ENCODE measurements around the gene NBL1.

NBL1 gene

DNA sequence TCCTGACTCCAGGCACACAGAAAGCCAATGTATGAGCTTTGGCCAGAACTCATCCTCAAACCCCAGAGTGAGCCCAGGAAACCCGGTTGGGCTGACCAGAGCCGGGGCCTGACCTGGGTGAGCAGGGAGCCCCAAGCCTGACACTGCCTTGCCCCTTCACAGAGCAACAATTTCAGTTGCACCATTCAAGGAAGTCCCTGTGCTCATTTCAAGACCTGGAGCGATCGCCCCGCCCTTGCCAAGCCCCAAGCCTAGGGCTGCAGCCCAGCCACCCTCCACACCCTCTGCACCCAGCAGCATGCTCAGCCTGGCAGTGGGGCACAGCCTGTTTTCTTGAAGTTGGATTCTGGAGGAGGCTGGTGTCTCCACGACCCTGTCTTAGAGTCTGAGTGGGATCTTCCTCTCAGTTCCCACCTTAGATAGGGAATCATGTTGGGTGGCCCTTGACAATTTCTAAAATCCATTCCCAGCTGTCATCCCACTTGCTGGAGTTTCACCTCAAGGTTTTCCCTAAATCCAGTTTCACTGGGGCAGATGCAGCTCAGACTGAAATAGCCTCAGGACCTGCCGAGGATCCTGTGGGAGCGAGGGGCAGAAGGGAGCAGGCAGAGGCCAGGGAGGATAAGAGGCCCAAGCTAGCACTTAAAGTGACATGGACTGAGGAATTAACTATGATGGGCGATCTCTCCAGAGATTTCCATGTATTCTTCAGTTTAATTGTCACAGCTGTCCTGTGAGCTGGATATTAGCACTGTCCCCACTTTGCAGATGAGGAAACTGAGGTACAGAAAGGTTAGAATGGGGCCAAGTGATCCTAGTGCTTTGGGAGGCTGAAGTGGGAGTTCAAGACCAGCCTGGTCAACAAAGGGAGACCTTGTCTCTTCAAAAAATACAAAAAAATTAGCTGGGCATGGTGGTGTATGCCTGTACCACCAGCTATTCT is 2.5 kb downstream of the NBL1 start:
- no peak for DNase-seq (ENCODE audit: low spot score)

DNA sequence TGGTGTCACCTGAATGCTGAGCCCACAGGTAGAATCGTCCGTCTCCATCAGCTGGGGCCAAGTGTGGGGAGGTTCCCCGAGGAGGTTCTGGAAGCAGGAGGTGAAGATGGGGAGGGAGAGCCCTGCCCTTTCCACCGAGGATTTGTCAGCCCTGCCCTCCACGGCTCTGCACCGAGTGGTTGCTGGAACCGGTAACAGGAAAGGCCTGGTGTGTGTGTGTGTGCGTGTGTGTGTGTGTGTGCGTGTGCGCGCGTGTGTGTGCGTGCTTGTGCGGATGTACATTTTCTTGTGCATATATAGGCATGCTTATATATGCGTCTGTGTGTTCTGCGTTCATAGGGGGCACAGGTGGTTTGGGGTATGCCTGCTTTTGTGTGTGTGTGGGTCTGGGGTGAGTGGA is 3.5 kb downstream of the NBL1 start:
- DNase-seq (ENCODE audit: low spot score) = no peak

DNA sequence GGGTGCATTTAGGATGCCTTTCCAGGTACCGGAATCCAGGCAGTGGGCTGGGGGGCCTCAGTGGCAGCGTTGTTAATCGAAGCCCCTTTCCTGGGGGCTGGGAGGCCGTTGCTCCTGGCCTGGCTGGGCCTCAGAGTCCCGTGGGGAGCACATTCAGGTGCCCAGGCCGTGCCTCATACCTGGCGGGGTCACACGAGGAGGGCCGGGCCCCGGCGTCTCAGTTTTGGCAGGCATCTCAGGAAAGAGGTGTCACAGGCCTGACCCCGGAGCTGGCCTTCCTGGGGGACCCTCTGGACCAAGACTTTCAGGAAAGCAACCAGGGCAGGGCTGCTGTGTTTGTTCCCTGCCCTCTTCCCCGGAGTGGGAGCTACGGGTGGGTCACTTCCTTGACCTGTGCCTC is 4.1 kb downstream of the NBL1 start:
- DNase-seq (ENCODE audit: low spot score) = no peak

DNA sequence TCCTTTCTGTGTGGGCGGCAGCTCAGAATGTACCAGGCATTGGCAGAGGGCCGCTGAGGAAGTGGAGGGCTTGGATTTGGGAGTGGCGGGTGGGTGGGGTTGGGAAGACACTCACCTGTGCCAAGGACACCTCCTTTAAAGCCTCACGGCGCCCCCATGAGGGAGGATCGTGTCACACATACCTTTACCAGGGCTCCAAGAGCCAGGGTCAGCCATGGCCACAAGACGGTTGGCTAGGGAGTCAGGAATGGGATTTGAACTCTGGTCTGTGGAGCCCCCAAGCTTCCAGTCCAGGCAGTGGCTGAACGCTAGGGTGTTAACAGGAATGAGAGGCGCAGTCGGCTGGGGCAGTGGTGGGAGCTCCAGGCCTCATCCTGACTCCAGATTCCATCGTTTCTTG is 4.6 kb downstream of the NBL1 start:
- no peak for DNase-seq (ENCODE audit: low spot score)

DNA sequence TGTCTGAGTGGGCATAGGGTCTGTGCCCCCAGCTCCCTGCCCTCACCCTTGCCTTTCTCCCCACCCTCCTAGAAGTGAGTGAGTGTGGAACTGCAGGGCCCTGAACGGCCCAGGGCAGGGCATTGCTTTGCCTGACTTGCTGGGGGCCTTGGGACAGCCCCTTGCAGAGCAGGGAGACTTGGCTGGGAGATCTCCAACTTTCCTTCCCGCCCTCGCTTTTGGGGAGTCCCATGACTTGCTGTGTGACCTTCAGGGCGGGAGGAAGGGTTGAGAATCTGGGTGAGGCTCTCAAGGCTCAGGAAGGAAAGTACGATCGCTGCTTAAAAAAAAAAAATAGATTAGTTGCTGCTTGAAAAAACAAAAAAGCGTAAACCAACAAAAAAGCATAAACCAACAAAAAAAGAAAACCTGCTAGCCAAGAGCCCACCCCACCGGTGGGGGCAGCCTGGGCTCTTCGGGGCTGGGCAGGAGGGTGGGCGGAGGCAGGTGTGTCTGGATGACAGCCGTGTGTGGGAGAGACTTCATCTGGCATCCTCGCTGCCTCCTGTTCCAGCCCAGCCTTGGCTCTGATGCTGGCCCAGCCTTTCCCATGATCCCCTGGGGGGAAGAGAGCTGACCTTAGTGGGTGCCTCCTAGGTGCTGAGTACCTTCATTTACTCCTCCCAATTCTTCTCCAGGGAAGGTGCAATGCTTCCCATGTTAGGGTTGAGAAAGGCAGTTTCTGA is 6.5 kb downstream of the NBL1 start:
- no peak for DNase-seq (ENCODE audit: low spot score)

DNA sequence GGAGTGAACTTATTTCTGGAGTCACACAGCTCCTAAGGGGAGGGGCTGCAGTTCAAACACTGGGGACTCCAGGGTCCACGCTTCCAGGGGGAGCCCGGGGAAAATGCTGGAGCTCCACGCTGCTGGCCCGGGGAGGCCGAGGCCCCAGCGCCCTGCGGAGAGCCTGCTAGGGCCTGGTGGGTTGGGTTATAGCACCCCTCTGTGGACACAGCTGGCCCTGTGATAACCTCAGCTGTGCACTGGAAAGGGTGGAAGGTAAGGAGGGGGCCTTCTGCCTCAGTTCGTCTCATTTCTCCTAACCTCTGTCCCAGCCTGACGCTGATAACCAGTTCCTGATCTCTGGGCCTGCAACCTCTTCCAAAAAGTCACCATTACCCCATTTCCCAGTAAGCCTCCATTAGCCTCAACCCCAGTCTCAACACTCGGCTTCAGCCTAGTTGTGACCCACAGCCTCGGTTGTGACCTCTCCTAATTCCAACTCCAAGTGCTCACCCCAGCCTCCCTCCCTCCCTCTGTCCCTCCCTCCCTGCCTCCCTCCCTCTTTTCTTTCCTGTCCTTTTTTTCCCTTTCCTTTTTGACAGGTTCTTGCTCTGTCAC is 7.1 kb downstream of the NBL1 start:
- DNase-seq (ENCODE audit: low spot score) = peak; percentile 49

DNA sequence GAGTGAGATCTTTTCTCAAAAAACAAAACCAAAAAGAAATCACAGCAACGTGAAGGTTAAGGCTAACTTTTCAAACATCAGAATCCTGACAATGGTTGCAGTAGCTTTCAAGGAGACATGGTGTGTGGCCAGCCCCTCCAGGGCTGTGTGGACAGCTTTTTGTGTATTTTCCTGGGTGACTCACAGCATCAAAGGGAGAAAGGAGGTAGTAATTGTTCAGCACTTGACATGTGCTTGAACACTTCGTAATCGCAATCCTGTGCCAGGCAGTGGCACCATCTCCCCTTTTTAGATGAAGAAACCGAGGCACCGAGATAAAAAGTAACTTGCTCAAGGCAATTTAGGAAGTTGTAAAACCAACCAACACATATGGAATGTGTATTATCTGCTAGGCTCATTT is 10.3 kb downstream of the NBL1 start:
- DNase-seq (ENCODE audit: low spot score) = no peak

DNA sequence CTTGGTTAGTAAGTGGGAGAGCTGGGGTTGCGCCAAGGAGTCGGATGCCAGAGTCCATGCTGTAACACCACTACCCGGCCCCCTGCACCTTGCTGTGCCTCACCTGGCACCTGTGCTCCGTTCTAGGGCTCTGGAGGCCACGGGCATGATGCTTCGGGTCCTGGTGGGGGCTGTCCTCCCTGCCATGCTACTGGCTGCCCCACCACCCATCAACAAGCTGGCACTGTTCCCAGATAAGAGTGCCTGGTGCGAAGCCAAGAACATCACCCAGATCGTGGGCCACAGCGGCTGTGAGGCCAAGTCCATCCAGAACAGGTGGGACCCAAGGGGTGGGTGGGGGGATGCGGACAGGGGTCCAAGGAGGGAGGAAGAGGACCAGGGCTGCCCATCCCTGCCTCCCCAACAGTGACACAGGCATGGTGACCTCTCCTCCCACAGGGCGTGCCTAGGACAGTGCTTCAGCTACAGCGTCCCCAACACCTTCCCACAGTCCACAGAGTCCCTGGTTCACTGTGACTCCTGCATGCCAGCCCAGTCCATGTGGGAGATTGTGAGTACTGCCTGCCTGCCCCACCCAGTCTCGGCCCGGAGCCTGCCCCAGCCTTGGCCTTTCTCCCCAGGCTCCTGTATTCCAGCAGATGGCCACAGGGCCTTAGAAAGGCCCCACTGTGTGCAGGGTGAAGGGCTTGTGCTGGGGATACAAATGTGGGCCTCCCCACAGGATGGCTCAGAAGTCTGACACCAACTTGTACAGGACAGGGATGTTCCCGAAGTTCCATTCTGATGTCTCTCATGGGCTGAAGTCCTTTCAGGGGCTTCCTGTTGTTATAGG is 11.0 kb downstream of the NBL1 start:
- no peak for DNase-seq (ENCODE audit: low spot score)

DNA sequence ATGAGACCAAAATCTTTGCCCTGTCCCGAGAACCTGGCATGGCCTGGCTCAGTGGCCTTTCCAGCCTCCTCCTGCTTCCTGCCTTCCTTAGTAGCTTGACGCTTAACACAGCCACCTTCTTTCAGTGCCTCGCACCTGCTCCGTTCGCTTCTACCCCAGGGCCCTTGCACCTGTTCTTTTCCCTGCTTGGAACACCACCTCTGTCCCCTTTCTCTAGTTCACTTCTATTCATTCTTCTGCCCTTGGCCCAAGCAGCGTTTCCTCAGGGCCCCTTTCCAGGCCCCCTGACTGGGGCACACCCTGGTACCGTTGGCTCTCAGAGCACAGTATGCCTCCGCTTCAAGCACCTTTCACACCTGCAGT is 11.6 kb downstream of the NBL1 start:
- DNase-seq (ENCODE audit: low spot score) = no peak

DNA sequence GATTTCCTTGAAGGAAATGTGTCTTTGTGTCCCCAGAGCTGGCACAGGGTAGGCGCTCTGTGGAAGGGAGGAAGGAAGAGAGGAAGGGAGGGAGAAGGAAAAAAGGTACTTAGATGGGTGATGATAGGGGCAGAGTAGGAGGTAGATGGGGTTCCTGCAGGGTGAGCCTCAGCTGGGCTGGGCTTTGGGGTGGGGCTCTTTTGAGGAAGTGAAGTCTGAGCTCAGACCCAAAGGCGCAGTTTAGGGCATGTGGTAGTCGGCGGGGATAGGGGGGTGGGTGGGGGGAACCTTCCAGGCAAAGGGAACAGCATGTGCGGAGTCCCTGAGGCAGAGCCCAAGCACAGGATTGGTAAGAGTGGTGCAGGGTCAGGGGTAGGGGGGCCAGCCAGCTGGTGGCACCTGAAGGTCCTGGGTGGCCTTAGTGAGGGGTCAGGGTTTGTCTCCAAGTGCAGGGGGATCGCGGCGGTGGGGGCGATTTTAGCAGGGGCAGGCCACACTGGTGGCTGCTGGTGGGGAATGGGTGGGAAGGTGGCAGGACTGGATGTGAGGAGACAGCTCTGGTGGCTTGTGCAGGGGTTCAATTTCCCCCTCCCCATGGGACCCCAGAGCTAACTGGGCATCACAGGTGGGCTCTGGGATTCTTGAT is 12.1 kb downstream of the NBL1 start:
- DNase-seq (ENCODE audit: low spot score) = no peak

DNA sequence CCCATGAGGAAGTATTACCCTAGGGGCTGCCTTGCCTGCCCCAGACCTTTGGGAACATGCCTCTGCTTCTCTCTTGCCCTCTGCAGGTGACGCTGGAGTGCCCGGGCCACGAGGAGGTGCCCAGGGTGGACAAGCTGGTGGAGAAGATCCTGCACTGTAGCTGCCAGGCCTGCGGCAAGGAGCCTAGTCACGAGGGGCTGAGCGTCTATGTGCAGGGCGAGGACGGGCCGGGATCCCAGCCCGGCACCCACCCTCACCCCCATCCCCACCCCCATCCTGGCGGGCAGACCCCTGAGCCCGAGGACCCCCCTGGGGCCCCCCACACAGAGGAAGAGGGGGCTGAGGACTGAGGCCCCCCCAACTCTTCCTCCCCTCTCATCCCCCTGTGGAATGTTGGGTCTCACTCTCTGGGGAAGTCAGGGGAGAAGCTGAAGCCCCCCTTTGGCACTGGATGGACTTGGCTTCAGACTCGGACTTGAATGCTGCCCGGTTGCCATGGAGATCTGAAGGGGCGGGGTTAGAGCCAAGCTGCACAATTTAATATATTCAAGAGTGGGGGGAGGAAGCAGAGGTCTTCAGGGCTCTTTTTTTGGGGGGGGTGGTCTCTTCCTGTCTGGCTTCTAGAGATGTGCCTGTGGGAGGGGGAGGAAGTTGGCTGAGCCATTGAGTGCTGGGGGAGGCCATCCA is 12.8 kb downstream of the NBL1 start:
- no peak for DNase-seq (ENCODE audit: low spot score)

DNA sequence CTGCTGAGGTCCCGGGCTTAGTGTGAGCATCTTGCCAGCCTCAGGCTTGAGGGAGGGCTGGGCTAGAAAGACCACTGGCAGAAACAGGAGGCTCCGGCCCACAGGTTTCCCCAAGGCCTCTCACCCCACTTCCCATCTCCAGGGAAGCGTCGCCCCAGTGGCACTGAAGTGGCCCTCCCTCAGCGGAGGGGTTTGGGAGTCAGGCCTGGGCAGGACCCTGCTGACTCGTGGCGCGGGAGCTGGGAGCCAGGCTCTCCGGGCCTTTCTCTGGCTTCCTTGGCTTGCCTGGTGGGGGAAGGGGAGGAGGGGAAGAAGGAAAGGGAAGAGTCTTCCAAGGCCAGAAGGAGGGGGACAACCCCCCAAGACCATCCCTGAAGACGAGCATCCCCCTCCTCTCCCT is 13.4 kb downstream of the NBL1 start:
- DNase-seq (ENCODE audit: low spot score) = no peak

DNA sequence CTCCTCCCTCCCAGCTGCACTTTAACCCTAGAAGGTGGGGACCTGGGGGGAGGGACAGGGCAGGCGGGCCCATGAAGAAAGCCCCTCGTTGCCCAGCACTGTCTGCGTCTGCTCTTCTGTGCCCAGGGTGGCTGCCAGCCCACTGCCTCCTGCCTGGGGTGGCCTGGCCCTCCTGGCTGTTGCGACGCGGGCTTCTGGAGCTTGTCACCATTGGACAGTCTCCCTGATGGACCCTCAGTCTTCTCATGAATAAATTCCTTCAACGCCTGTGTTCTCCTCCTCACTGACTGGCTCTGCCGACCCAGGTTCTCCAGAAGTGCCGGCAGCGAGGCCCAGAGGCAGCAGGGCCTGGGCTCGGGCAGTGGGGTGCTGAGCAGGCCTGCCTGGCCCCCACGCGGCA is 14.1 kb downstream of the NBL1 start:
- no peak for DNase-seq (ENCODE audit: low spot score)

DNA sequence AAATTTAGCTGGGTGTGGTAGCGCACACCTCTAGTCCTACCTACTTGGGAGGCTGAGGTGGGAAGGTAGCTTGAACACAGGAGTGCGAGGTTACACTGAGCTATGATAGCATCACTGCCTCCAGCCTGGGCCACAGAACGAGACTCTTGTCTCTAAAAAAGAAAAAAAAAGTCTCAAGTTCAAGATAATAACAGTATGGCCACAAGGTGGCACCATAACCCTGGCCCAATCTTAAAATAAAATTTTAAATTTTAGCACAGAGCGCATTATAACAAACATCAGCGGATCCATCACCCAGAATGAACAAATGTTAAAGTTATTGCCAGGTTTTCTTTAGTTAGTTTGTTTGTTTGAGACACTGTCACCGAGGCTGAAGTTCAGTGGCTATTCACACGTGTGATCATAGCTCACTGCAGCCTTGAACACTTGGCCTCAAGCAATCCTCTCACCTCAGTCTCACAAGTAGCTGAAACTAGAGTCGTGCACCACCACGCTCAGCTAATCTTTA is 17.7 kb downstream of the NBL1 start:
- DNase-seq (ENCODE audit: low spot score) = peak; percentile 60

DNA sequence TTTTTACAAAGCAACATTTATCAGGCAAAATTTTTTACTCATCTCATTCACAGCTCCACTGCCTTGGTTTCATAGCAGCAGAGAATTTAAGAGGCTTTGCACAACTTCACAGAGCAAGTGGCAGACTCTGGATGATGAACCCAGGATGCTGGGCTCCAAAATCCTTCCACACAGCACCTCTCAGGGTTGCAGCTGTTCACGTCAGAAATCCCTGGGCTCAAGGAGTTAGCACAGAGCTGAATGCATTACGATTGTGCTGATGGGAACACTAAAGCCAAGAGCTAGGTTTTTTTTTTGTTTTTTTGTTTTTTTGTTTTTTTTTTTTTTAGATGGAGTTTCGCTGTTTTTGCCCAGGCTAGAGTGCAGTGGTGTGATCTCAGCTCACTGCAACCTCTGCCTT is 18.2 kb downstream of the NBL1 start:
- no peak for DNase-seq (ENCODE audit: low spot score)

DNA sequence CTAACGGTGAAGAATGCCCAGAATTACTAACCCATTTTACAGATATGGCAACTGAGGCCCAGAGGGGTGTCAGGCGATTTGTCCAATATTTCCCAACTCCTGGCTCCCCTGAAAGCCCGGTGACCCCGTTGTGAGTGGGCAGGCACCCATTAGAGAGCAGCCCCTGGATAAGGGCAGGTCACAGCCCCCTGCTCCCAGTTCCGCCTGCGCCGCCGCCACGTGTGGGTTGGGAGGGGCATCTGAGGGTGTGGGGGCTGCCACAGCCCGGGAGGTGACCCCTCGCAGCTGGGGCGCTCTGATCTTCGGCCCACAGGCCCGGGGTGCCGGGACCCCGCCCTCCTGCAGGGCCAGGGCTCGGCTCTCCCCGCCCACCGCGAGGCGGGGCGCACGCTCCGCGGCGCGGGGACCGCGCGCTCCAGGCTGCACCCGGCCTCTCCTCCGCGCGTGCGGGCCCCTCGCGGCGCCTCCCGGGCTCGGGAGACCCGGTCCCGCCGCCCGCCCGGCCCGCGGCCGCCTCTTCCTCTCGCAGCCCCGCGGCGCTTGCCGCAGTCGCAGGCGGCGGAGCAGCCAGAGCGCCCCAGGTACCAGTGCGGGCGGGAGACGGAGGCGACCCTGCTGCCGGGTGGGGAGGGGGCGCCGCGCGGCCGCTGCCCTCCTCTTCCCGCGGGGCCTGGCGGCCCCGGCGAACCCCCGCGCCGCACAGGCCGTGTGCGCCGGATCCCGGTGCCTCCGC is 20.5 kb downstream of the NBL1 start, which contains the start of gene HTR6:
TSS of gene HTR6 (plus strand) at position 423 of the 733 bp plus-strand sequence. CDS start 879 bp downstream, outside the sequence.
- no peak for DNase-seq (ENCODE audit: low spot score)

DNA sequence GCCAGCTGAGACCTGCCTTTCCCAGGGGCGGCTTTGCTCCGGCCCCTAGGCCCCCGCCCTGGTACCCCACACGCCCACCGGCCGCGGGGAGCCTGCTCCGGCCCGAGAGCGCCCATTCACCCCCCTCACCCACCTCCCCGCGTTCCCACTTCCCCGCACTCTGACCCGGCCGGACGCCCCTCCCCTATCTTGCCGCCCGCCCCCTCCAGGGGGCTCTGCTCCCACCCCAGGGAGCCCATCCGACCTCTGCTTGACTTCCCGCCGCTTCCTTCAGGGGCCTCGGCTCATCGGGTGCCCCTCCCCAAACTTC is 21.0 kb downstream of the NBL1 start:
- DNase-seq (ENCODE audit: low spot score) = no peak

DNA sequence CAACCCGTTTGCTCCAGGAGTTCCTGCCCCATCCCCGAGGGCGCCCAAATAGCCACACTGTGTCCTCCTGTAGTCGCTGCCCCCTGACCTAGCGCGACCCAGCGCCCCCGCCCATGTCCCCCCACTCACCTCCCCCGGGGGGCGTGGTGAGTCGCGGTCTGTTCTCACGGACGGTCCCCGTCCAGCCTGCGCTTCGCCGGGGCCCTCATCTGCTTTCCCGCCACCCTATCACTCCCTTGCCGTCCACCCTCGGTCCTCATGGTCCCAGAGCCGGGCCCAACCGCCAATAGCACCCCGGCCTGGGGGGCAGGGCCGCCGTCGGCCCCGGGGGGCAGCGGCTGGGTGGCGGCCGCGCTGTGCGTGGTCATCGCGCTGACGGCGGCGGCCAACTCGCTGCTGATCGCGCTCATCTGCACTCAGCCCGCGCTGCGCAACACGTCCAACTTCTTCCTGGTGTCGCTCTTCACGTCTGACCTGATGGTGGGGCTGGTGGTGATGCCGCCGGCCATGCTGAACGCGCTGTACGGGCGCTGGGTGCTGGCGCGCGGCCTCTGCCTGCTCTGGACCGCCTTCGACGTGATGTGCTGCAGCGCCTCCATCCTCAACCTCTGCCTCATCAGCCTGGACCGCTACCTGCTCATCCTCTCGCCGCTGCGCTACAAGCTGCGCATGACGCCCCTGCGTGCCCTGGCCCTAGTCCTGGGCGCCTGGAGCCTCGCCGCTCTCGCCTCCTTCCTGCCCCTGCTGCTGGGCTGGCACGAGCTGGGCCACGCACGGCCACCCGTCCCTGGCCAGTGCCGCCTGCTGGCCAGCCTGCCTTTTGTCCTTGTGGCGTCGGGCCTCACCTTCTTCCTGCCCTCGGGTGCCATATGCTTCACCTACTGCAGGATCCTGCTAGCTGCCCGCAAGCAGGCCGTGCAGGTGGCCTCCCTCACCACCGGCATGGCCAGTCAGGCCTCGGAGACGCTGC is 21.7 kb downstream of the NBL1 start:
- no peak for DNase-seq (ENCODE audit: low spot score)

DNA sequence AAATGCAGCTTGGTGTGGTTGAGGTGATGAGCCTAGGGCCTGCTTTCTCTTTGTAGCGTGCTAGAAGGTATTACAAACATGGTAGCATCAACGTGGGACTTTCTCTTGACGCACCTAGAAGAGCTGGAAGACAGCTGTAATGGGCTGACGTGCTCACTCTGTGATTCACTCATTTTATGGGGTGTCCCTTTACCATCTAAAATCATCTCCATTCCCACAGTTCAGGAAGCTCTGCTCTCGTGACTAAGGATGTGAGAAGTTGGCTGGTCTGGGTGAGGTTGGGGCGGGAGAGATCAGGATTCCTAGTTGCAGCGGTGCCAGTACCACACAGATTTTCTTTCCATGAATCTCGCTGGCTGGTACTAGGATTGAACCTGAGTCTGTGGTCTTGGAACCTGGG is 24.8 kb downstream of the NBL1 start:
- DNase-seq (ENCODE audit: low spot score) = no peak
